ENCODE measurements around the gene CORO2A.
A peak's percentile ranks its signal among the peaks of the same experiment; 100 is the strongest.
"Not testable (repeated sequence)": the region's sequence is repeated elsewhere in the genome, so short reads cannot be mapped to it uniquely, and the experiment has no call there.

Gene CORO2A

DNA sequence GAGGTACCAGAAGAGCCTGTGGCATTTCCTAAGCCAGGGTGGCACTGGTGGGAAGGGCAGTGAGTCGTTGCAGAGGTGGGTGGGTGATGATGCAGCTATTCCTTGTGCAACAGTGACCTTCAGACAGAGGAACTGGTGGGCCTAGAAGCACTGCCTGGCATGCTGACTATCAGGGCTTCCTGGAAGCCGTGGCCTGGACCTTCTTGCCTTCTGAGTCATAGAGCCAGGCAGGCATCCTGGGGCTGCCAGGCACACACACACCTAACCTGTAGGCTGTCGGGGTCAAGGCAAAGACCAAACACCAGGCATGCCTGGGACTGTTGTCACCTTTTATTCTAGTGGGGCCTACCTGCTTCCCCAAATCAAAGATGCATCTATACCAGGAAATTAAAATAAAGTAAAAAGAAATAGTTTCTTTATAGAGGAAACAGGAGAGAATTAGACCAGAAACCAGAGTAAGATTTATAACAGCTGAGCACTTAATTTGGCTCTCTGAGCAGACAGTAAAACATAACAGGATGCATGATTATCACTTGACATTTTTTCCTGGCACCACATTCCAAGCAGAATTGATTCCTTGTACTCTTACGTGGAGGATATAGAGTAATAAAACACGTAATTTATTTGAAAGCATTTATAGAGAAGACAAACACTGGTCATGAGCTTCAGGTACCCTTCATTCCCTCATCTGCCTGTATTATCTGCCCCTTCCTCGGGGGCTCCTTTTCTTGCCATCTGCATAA, 110.8 kb downstream of the CORO2A start:
- DNase-seq (ENCODE audit: low spot score), result peak; percentile 54

DNA sequence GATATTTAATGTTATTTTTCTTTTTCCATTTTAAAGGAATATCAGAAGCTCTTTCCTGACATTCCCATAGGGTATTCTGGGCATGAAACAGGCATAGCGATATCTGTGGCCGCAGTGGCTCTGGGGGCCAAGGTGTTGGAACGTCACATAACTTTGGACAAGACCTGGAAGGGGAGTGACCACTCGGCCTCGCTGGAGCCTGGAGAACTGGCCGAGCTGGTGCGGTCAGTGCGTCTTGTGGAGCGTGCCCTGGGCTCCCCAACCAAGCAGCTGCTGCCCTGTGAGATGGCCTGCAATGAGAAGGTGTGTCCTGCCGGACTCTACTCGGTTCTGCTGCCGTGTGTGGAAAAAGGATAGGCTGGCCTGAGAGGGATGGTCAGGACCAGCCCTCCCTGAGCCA, 111.7 kb downstream of the CORO2A start:
- no peak for DNase-seq (ENCODE audit: low spot score)

DNA sequence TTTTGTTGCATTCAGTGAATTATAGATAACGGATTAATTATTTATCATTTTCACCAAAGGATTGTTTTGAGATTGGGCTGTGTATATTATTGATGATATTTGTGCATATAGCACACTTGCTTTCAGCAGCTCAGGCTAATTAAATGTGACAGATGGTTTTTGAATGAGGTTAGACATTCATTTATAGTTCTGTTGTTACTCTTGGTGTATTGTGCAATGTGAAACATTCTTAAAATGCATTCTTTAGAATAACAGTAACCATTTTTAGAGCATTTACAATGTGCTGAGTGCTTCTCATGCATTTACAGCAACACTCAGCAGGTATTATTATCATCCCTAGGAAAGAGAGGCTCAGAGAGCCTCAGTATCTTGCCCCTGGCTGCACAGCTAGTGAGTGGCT, 112.1 kb downstream of the CORO2A start:
- no peak for DNase-seq (ENCODE audit: low spot score)

DNA sequence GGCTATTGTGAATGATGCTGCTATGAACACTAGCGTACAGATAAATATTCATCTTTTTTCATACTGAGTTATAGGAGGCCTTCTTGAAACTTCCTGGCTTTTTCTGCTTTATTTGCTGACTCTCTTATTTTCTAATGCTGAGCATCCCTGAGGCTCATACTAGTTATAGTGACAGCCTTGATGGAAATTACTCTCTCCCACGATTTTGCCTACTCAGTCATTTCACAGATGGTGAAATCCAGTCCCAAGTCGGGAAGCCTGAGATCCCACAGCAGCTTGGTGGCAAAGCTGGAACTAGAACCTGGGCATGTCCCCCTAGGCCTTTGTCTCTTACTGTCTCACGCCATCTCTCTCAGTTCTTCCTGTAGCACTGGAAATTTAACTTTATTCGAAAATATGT, 113.5 kb downstream of the CORO2A start:
- no peak for DNase-seq (ENCODE audit: low spot score)

DNA sequence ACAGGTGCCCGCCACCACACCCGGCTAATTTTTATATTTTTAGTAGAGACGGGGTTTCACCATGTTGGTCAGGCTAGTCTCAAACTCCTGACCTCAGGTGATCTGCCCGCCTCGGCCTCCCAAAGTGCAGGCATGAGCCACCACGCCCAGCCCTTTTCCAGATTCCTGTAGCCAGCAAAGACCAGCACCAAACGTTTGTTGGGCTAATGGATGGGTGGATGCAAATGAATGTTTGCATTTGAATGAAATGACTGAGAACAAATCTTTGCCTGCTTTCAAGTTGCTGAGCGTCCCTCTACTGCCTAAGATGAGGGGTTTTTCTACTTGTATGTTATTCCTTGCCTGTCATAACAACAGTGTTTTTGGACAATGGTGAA, 115.9 kb downstream of the CORO2A start:
- DNase-seq (ENCODE audit: low spot score), result not testable (repeated sequence)

DNA sequence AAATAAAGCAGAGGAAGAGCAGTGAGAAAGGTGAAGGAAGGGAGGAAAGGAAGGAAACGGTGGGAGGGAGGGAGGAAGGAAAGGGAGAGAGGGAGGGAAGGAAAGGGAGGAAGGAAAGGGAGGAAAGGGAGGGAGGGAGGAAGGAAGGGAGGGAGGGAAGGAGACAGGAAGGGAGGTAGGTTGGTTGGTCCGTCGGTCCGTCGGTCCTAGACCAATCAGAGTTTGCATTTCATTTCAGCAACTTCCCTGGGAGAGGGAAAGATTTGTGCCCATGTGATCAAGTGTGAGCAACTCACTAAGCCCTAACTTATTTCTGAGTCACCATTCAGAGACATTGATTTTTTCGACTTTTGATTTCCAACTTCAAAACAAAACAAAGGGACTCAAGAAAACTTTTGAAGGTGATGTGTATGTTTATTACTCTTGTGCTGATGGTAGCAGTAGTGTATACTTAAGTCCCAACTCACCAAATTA, 117.1 kb downstream of the CORO2A start:
- DNase-seq (ENCODE audit: low spot score), result peak; percentile 54

DNA sequence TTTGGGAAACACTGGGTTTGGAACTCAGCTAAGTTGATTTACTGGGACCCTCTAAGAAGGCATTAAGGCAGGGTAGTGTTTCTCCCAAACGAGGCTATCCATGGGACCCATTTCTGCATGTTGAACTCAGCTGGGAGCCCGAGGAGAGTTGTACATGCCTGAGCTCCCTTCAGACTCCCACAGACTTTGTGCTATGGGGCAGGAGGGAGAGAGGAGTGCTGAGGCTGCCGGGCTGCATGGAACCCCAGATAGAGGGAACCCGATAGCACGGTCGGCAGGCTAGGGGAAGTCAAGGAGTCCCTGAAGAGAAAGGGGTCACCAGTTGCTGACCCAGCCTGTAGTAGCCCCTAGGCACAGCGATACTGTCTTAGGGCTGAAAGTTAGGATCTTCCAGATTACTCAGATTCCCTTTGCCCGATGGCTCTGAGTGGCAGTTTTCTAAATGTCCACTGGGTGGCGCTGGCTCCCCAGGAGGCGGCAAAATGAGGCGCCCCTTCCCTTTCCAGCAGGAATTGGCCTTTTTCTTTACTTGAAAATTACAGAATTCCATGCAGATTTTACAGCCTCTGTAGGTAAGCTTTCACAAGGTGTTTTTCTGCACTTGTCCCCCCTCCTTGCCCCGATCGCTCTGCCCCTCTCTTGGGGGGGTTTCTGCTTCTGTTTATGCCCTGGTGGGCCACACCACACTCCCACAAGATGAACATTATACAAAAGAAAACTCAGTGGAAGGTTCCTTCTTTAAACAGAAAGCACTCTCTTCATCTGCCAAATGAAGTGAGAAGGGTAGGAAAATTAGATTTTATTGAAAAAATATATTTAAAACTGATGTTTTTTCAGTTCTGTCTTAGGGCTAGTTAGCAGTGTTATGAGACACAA, 118.1 kb downstream of the CORO2A start:
- DNase-seq (ENCODE audit: low spot score), result peak; percentile 73

DNA sequence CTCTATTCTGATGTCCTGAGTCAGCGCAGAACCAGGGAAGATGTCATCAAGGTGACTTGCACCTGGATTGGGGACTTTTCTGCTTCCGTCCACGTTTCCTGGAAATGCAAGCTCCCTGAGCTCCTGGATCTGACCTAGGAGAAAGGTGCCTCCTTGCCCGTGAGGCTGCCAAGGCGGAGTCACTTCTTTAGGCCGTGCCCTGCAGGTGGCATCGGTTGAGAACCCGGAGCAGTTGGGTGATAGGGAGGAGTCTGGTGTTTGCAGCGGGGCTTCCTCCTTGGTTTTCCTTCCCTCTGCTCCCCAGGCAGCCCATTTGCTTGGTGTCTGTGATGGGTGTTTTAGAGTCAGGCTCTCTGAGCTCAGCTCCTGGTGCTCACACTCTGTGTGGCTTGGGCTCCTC, 120.7 kb downstream of the CORO2A start:
- no peak for DNase-seq (ENCODE audit: low spot score)
